ENCODE results near the gene HMOX2.

HMOX2 gene, protein sequence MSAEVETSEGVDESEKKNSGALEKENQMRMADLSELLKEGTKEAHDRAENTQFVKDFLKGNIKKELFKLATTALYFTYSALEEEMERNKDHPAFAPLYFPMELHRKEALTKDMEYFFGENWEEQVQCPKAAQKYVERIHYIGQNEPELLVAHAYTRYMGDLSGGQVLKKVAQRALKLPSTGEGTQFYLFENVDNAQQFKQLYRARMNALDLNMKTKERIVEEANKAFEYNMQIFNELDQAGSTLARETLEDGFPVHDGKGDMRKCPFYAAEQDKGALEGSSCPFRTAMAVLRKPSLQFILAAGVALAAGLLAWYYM

DNA sequence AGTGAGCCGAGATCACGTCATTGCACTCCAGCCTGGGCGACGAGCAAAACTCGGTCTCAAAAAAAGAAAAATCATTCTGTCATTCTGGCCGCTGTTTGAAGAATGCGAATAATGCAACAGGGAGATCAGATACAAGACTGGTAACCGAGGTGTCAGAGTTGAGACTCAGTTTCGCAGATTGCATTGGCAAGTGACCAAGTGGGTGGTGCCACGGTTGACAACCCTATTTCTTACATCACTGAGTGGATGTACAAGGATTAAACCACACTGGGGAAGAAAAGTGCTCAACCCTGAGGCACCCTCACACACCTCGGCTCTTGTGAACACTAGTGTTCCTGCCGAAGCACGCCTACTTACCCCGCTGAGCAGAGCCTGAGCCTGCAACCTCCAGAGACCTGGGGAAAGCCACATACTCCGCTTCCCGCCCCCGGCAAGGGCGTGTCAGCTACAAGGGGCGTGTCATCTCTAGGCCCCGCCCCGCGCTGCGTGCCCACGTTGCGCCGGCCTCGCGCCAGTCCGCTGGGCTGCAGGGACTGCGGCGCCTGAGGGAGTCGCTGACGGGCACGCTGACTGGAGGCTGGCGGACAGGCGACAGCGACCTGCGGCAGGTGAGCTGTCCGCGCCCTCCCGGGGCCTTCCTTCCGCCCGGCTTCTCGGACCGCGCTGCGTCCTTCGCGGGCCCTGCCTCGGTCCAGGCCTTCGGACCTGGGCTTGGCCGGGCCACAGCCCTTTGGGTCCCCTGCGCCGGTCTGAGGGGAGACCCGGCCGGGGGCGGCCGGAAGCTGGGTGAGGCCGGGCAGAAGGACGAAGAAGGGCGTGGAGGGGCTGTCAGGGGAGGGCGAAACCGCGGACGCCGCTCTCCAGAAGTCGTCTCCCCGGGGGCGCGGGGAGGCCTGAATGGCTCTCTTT, at the start of gene HMOX2:
HMOX2 (plus strand) TSS at position 519 of the 909 bp plus-strand sequence. CDS start 29,127 bp downstream, outside the sequence.
- peak; percentile 92 for DNase-seq (ENCODE audit: low read depth in 2 of 2)

DNA sequence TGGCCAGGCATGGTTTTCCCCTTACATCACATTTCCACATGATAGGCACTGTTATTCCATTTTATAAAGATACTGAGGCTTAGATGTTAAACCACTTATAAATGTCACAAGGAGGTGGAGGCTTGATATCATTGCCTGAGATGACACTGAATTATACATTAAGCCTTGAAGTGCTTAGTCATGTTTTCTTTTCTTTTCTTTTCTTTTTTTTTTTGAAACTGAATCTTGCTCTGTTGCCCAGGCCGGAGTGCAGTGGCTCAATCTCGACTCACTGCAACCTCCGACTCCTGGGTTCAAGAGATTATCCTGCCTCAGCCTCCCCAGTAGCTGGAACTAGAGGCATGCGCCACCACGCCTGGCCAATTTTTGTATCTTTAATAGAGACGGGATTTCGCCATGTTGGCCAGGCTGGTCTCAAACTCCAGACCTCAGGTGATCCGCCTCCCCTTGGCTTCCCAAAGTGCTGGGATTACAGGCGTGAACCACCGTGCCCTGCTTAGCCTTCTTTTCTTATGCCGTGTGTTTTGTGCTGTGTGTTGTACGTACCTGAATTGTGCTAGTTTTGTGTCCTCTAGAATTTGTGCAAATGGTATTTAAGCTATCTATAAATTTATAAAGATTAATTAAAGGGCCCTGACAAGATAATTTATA, 49.4 kb upstream of the HMOX2 start:
- DNase-seq (ENCODE audit: low read depth in 2 of 2): no peak

DNA sequence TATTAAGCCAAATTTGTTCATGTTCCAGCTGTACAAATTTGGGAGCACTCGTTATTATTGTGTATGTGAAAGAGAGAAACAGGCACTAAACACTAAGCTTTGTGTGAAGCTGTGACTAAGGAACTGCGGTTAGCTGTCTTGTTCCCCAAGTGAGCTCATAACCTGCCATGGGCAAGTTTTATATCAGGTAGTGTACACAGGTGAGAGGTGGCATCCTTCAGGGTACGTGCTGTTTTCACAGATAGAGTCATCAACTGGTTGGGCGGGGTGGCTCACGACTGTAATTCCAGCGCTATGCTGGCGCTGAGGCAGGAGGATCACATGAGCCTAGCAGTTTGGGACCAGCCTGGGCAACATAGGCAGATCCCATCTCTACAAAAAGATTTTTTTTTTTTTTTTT, 47.7 kb upstream of the HMOX2 start:
- no peak for DNase-seq (ENCODE audit: low read depth in 2 of 2)

DNA sequence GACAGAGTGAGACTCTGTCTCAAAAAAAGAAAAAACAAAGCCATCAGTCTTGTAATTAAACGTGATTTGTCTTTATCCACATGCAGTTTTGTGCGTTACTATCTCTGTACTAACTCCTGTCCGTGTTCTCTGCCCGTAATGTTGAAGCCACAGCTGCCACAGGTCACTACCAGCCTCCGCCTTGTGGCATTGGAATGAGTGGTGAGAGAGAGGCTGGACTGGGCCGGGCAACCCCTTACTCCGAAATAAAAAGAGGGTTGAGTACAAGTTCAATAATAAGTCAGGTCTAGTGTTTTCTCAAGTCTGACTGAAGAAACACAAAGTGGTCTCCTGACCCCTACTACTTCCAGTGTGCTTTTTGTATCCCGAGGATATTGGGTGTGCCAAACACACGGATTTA, 45.2 kb upstream of the HMOX2 start:
- no peak for DNase-seq (ENCODE audit: low read depth in 2 of 2)

DNA sequence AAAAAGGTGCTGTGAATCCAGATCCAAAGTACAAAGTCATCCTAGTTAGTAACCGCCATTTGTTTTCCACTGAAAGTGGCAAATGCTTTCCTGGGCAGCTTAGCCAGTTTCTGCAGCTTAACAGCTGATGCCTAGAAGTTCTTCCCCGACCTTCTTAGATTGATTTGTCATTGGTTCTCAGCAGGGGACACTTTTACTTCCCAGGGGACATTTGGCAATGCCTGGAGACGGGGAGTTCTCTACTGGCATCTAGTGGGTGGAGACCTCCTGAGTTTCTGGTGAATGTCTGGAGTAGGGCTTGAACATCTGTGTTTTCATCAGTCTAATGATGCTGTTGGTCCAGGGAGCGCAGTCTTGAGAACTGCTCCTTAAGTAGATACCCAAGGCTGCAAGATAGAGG, 43.0 kb upstream of the HMOX2 start:
- DNase-seq (ENCODE audit: low read depth in 2 of 2): no peak

DNA sequence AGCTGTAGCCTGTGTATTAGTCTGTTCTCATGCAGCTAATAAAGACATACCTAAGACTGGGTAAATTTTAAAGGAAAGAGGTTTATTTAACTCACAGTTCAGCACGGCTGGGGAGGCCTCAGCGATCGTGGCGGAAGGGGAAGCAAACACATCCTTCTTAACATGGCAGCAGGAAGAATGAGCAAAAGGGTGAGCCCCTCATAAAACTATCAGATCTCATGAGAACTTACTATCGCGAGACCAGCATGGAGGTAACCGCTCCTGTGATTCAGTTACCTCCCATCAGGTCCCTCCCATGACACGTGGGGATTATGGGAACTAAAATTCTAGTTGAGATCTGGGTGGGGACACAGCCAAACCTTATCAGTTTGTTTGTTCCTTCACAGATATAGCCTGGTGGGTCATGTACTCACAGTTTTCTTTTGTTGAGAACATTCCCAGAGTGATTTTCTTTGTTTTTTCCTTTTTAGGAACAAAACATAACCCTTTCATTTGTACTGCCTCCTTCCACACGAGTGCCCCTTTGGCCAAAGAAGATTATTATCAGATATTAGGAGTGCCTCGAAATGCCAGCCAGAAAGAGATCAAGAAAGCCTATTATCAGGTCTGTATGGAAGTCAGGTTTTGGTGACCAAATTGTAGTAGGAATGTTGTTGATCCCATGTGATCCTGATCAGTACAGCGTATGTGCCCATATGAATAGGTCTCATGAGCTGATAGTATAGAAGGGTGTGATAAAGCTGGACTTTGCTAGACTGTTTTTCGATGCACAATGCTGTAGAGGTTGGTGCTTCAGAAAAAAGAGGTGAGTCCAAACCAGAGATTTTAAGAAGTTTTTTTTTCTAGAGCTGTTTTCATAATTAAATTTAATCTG, 42.0 kb upstream of the HMOX2 start:
- no peak for DNase-seq (ENCODE audit: low read depth in 2 of 2)

DNA sequence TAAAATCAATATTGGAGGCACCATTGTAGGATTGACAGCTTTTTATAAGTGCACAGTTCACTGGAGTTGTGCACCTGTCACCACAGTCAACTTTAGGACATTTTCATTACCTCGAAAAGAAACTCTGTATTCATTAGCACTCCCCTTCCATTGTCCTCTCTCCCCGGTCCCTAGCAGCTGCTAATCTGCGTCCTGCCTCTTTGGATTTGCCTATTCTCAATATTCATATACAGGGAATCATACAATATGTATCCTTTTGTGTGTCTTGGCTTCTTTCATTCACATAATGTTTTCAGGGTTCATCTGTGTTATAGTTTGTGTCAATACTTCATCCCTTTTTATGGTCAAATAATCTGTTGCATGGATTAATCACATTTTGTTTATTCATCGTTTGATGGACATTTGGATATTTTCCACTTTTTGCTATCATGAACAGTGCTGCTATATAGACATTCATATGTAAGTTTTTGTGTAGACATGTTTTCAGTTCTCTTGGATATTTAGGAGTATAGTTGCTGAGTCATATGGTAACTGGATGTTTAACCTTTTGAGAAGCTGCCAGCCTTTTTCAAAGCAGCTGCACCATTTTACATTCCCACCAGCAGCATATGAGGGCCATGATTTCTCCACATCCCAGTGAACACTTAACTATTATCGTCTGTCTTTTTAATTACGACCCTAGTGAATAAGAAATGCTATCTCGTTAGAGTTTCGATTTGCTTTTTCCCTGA, 40.7 kb upstream of the HMOX2 start:
- DNase-seq (ENCODE audit: low read depth in 2 of 2): no peak

DNA sequence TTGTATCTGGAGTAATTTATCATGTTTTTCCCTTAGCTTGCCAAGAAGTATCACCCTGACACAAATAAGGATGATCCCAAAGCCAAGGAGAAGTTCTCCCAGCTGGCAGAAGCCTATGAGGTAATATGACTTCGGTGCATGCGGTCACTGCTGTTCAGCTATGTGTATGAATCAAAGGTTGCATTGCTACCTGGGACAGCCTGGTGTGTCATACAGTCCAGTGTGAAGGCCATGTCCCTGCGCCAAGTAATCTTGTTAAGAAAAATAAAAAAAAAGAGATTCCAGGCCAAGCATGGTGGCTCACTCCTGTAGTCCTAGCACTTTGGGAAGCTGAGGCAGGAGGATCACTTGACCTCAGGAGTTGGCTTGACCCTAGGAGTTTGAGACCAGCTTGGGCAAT, 38.8 kb upstream of the HMOX2 start:
- DNase-seq (ENCODE audit: low read depth in 2 of 2): no peak

DNA sequence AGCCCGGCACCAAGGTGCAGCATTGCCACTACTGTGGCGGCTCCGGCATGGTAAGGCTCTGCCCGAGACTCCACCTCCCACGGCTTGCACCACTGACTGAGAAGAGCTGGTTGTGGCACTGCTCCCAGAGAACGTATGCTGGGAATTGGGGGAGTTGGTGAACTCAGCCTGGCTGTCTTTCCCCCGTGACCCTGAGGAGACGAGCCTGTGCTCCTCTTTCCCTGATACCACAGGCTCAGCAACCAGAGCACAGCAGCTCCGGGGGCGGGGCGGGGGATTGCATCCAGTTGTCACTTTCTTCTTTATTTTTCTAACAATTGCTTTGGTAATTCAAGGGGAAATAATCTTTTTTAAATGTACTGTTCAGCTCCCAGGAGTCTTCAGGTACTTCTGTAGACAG, 33.8 kb upstream of the HMOX2 start:
- no peak for DNase-seq (ENCODE audit: low read depth in 2 of 2)

DNA sequence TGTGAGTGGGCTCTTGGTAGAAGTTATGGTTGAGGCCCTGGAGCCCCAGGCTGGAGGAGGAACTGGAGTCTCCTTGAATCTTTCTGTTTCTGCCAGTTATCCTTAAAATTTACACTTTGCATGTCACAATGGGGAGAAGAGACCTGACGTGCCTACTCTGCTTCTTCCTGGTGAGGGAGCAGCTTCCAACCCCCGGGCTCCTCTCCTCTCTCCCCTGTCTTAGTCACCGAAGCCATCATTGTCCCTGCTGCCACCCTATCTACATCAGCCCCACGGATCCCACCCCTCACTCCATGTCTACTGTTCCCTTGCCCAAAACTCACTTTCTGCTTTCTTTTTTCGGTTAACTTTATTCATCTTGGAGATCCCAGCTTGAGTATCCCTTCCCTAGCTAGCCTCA, 32.9 kb upstream of the HMOX2 start:
- no peak for DNase-seq (ENCODE audit: low read depth in 2 of 2)

DNA sequence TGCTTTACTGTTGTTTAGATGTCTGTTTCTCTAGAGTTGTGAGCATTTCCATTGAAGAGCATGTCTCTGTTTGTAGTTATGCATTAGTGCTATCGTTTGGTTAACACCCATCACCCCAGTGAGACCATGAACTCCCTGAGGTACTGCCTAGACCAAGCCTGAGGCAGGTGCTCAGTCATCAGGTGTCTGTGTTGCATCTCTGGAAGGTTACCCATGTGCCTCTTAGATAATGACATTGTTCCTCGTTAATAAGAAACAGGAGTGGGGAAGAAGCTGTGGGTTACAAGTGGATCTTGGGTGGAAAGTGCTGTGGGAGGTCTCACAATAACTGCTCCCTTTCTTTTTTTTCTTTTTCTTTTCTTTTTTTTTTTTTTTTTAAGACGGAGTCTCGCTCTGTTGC, 32.2 kb upstream of the HMOX2 start:
- DNase-seq (ENCODE audit: low read depth in 2 of 2): no peak

DNA sequence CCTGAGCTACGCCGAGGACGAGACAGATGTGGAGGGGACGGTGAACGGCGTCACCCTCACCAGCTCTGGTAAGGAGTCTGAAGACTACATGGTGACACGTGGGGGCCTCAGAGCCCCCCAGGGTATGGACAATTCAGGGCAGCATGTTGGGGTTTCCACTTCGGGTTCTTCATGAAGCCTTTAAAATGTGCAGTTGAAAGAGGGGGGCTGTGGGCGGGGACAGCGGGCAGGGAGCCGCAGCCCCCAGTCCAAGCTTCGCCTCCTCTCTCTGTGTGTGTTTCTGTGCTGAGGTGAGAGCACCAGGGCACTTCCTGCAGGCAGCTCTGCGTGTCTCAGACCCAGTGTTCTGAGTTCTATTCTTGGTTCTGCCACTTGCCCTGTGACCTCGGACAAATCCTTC, 25.8 kb upstream of the HMOX2 start:
- DNase-seq (ENCODE audit: low read depth in 2 of 2): no peak

DNA sequence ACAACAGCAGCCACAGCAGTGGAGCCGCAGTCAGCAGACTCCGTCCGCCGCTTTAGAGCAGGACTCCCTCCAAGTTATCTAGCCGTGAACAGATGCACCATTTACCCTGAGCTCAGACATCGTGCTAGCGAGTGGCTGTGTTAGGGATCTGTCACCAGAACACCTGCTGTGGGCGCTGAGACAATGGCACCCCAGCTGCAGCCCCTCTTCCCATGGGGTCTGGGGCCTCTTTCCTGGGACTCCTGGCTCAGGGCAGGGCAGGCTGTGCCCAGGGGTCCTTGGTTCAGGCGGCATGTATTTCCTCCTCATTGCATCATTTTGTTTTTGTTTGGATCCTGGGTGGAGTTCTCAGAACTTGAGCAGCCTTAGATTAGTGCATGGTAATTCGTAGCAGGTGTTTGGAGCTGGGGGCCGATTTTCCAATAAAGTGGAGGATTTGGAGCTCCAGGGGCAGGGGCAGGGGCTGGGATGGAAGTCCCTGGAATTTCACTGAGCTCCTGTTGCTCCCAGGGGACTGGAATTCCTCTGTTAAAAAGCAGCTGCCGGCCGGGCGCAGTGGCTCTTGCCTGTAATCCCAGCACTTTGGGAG, 25.2 kb upstream of the HMOX2 start:
- no peak for DNase-seq (ENCODE audit: low read depth in 2 of 2)

DNA sequence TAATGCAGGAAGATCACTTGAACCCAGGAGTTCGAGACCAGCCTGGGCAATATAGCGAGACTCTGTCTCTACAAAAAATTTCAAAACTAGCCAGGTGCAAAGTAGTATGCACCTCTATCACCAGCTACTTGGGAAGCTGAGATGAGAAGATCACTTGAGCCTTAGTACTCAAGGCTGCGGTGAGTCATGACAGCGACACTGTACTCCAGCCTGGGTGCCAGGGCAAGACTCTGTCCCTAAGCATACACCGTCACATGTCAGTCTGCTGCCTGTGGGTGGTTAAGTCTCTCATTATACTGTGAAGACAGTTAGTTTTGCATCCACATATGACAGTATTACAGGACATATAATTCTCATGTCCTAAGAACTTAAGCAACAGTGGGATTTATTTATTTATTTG, 23.5 kb upstream of the HMOX2 start:
- no peak for DNase-seq (ENCODE audit: low read depth in 2 of 2)

DNA sequence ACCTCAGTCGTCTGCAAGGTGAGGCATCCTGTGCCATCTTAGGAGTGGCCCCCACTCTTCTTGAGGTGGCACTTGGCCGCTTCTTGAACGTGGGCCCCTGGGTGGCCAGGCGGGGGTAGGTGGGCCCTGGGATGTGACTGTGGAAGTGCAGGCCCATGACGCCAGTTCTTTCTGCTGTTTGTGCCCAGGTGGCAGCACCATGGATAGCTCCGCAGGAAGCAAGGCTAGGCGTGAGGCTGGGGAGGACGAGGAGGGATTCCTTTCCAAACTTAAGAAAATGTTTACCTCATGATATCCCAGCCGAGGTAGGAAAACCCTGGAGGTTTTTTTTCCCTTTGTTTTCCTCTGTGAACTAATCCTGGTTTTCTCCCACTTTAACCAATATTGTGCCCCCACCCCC, 21.6 kb upstream of the HMOX2 start:
- DNase-seq (ENCODE audit: low read depth in 2 of 2): no peak

DNA sequence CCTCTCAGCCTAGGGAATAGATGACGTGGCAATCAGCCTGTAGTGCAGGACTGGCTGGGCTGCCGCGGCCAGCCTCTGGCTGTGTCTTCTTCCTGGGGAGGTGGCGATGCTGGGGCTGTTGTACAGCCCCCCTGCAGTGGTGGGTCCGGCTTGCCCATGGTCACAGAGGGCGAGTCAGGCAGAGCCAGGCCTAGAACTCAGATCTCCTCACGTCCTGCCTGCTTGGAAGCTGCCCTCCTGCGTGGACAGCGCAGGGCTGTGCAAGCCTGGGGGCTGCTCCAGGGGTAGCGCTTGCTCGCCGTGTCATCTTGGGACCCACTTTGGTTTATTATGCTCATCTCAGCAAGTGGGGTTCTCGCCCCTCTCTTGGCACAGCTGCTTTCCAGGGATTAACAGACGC, 21.1 kb upstream of the HMOX2 start:
- no peak for DNase-seq (ENCODE audit: low read depth in 2 of 2)

DNA sequence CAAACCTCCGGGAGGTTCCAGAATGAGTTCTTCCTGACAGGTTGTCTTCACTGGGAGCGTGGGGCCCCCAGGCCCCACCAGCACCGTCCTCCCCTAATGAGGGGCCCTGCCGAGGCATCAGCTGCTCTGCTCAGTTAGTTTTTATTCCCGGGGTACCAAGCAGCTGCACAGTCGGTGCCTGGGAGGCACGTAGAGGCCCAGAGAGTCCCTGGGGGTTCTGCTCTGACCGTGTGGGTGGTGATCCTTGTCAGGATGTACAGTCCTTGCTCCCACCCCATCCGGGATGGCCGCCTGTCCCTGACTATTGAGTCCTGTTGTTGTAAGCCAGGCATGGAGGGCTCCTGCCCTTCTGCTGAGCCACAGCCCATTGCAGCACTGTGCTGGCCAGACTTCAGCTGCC, 20.2 kb upstream of the HMOX2 start:
- no peak for DNase-seq (ENCODE audit: low read depth in 2 of 2)

DNA sequence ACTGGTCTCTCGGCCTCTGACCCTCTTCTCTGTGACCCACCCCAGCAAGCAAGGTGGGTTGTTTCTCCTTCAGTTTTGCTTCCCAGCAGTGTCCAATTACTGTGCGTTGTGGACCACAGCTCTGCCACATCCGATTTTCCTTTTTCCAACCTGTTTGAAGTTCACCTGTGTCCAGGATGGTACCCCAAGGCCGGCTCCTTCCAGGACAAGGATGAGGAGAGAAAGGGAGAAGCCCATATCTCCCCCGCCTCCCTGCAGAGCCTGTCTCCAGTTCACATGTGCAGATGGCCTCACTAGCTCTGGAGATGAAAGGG, 15.3 kb upstream of the HMOX2 start:
- DNase-seq (ENCODE audit: low read depth in 2 of 2): no peak

DNA sequence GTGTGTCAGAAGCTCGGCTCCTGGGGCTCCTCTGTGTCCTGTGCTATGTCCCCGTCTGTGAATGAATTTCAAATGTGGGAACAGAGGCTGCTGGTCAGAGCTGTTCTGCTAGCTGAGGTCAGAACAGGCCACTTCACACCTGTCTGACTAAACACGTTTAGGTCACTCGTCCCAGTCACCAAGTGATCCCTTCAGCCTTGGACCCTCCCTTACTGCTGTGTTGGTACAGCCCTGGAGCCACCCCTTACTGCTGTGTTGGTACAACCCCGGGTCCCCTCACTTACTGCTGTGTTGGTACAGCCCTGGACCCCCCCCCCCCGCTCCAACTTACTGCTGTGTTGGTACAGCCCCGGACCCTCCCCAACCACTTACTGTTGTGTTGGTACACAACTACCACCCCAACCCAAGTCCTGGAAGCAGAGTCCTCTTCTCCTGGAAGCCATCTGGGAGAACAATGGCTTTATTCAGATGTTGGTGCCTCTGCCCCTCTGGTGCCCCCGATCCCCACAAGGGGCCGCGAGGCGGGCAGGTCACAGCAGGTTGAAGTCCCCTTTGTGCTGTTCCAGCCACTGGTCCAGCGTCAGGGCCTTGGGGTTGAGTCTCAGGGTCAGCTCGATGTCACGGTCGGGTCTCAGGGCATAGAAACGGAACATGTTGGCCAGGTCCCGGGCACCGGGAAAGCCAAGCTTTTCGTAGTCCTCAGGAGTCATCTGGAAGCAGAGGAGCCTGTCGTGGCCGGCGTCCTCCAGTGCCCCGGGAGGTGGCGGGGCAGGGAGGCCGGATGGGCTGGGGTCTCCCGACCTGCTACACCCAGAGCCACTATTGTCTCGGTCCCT, 14.7 kb upstream of the HMOX2 start:
- DNase-seq (ENCODE audit: low read depth in 2 of 2): no peak

Measured in stimulated activated CD8-positive, alpha-beta memory T cell treated with anti-CD3 and anti-CD28 coated beads, Interleukin-2, amount 100 ng/mL, for 48 hours (primary cell).